Stimulated activated CD8-positive, alpha-beta memory T cell treated with anti-CD3 and anti-CD28 coated beads, Interleukin-4, amount 100 ng/mL, for 1 hour (primary cell): Measurements from ENCODE around the gene RUNX3.

Experiments
- DNase-seq, 2 donors: peaks; one replicate each; pipeline ENCODE4 v3.0.0-alpha.2; 2020; ENCODE audit warnings: low read depth in 2 of 2, low spot score in 1 of 2

RUNX3 gene

GRCh38 chr1:24931146-24931467 is 1.0 kb upstream of the RUNX3 start:
- no peak for DNase-seq

DNA sequence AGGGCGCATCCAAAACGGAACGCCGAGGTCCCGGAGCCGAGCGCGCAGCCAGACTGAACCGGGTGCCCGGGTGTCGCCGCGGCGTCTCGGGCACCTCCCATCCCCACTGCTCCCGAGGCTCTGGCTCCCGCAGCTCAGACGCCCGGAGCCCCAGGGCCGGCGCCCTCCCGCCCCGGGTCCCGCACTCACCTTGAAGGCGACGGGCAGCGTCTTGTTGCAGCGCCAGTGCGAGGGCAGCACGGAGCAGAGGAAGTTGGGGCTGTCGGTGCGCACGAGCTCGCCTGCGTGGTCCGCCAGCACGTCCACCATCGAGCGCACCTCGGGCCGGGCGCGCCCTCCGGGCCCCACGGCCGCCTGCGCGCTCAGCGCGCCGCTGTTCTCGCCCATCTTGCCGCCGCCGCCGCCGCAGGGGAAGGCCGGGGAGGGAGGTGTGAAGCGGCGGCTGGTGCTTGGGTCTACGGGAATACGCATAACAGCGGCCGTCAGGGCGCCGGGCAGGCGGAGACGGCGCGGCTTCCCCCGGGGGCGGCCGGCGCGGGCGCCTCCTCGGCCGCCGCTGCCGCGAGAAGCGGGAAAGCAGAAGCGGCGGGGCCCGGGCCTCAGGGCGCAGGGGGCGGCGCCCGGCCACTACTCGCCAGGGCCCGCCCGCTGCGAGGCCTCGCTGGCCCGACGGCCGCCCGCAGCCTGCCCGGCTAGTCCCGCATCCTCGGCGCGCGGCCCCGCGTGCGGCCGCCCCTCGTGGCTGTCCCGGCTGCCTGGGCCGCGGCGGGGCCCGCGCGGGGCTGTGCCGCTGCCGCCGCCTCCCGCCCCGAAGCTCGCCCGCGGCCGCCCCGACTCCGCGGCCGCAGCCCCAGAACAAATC is 447 bp downstream of the RUNX3 start:
- DNase-seq, result no peak

- no peak for DNase-seq
Measured at GRCh38 chr1:24928689-24929397, 1.2 kb downstream of the RUNX3 start.

- no peak for DNase-seq
Measured at GRCh38 chr1:24927988-24928688, 1.9 kb downstream of the RUNX3 start.

- DNase-seq, result no peak
Measured at GRCh38 chr1:24927473-24927872, 2.6 kb downstream of the RUNX3 start.

DNA sequence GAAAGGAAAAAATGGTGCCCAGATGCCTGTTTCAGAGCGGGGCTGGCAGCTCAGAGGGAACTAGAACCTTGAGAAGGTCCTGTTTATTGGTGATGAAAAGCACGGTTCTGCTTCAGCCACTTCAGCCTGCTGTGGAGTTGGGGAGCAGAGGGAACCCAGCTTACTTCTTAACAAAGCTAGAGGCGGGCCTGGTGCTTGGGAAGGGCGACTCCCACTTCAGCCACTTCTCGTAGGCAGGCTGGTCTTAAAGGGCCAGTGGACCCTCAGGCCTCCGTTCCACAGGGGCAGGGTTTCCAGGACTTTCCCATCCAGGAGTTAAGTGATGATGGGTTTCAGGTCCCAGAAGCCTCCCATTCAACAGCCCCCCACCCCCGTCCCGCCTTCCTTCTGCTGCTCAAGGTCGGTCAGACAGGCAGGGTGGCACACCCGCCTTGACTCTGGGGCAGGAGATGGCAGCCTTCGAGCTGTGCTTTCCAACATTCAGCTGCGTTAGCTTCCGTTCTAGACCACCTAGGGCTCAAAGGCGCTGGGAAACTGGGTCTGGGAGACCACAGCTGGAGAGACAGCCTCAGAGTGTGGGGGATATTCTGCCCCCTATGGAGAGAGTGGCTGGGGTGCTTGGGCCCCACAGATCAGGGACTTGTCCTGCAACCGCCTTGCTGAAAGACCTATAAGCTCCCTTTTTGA is 3.4 kb downstream of the RUNX3 start:
- DNase-seq, result no peak

- DNase-seq, result no peak
Measured at GRCh38 chr1:24925963-24926362, 4.1 kb downstream of the RUNX3 start.

DNA sequence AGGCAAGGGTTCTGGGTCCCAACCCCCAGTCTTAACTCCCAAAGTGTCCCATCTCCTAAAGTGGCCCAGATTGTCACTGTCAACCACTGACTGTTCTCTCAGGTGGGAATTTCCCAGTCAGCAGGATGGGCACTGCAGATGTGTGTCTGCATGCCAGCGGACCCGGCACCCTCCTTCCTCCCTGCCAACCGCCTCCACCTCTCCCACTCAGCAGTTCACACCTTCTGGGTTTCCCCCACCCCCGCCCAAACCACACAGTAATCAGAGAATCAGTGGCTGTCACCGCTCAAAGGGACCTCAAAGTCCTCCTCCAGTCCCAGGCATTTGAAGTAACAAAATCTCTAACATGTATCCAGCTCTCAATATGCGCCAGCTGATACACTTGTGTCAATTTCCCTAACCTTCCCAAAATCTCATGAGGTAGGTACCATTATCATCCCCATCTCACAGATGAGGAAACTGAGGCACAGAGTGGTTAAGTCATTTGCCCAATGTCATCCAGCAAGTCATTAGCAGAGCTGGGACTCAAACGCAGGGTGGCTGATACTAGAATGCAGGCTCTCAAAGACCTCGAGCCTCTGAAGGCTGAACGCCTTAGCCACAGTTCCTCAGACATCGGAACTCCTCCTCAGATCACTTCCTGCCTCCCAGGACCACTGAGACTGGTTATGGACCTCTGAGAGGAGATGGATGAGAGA is 4.8 kb downstream of the RUNX3 start:
- peak in 1 of 2 donors; percentile 66 for DNase-seq

GRCh38 chr1:24923485-24924113 is 6.5 kb downstream of the RUNX3 start:
- DNase-seq, result no peak

DNA sequence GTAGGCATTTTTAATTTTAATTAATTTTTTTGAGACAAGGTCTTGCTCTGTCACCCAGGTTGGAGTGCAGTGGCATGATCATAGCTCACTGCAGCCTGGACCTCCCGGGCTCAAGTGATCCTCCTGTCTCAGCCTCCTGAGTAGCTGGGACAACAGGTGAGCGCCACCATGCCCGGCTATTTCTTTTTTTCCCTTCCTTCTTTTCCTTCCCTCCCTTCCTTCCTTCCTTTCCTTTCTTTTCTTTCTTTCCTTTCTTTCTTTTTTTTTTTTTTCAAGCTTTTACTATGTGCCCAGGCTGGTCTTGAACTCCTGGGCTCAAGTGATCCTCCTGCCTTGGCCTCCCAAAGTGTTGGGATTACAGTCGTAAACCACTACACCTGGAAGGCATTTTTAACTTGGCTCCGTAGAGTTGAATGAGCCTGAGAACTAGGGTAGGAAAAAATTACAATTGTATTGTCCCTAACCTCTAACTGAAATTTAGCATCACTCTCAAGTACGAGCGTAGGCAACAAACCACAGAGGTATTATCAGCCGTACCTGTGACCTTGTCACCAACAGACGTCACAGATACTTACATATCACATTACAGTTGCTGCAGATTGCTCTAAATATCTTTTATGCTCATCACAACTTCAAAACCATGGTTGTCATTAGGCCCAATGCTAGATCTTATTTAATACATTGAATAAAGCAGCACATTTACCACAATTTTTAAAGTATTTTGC is 8.0 kb downstream of the RUNX3 start:
- no peak for DNase-seq

- no peak for DNase-seq
Measured at GRCh38 chr1:24921412-24921811, 8.7 kb downstream of the RUNX3 start.

DNA sequence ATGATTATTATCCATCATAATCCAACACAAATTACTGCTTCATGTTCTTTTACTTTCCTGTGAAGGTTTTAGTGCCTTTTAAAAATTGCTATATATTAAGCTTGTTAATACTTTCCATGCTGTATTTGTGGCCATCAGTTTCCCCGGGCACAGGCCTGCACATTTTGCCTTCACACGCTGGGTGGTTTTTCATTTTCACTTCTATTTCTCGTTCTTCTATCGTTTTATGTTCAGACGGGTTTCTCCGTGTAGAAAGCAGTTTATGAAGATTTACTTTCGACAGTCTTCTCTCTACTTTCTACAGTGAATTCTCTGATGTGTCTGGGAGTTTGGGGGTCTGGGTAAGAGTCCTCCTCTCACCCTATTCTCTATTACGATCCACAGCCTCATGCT is 9.5 kb downstream of the RUNX3 start:
- DNase-seq, result no peak

DNA sequence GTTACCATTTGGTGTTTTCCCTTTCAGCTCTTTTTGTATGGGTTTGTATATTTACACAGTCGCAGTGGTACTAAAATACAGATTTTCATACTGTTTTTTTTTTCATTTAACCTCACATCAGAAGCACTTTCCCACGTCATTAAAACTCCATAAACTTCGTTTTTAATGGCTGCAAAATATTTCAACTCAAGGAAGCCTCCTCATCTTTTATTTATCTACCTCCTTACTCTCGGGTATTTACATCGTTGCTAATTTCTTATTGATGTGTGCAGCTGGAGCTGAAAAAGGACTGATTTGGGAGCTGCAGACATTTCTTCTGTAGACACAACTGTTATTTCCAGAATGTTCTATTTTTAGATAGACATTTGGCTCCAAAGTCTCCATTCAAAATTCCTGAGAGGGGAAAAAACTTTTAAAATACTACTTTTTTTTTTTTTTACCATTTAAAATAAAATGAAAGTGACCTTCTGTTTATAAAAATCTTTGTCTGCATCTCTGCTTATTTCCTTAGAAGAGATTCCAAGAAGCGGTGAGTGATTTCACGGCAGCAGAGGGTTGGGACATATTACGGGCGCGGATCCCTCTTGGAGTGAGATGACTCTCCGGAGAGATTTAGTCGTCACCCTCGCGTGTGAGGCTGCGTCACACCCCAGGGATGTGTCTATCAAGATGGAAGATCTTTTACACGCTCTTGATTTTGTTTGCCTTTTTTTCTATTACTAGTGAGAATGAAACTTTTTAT is 10.1 kb downstream of the RUNX3 start:
- no peak for DNase-seq

GRCh38 chr1:24918995-24919605 is 11.0 kb downstream of the RUNX3 start:
- no peak for DNase-seq

GRCh38 chr1:24918370-24918769 is 11.7 kb downstream of the RUNX3 start:
- no peak for DNase-seq

DNA sequence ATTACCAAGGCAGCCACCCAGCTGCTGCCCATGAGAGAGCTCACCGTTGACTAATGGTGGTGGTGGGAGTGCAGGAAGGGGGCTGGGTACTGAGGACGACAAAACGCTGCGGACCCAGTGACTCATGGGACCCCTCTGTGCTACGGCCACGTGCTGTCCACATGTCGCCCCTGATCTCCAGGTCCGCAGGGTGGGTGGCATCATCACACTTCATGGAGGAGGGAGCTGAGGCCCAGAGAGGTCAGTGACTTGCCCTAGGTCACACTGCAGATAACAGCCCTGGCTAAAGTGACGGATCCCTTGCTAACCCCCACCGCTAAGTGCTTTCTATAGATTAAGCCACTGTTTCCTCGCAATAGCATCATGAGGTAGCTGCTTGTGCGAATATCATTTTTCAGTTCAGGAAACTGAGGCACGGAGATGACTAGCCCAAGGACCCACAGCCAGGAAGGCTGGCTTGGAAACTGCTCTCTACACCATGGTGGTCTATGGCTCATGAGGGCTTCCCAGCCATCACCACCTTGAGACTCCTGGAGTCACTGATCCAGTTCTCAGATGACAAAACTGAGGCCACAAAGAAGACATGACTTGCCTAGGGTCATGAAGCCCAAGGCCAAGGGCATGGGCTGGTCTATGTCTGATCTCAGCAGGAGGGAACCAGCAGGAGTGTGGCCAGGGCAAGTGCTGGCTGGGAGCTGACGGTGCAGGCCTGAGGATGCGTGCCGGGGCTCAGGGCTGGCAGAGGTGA is 12.6 kb downstream of the RUNX3 start:
- DNase-seq, result no peak

- DNase-seq, result no peak
Measured at GRCh38 chr1:24915816-24916602, 14.1 kb downstream of the RUNX3 start.
